Ascending aorta (tissue), 2 donors: ENCODE measurements around the gene ELOVL6. TPM values are rescaled to one million over a fixed set of nuclear protein-coding genes. Genes with fewer than 3 reads are reported as not detected.

ENCODE experiments used
- DNase-seq, 2 donors: peaks; one replicate each; pipeline ENCODE4 v3.0.0-alpha.2; 2019; ENCODE audit warnings: low spot score in 2 of 2
- H3K27ac ChIP-seq, 2 donors: fragments of 200-600 bp; sonication (generic); one replicate each; pipeline ENCODE4 v1.5.1; 2016 to 2017; ENCODE audit warnings: mild to moderate bottlenecking in 1 of 2
- H3K27me3 ChIP-seq: fragments of 200-600 bp; sonication (generic); one replicate; pipeline ENCODE4 v1.5.1; 2017
- H3K36me3 ChIP-seq, 2 donors: fragments of 200-600 bp; sonication (generic); one replicate each; pipeline ENCODE4 v1.5.1; 2016
- H3K4me1 ChIP-seq, 2 donors: fragments of 200-600 bp; sonication (generic); one replicate each; pipeline ENCODE4 v1.5.1; 2016 to 2017; ENCODE audit warnings: mild to moderate bottlenecking in 1 of 2
- H3K4me3 ChIP-seq, 2 donors: fragments of 200-600 bp; sonication (generic); one replicate each; pipeline ENCODE4 v1.5.1; 2016 to 2017; ENCODE audit warnings: mild to moderate bottlenecking in 1 of 2
- H3K9me3 ChIP-seq, 2 donors: fragments of 200-600 bp; sonication (generic); one replicate each; pipeline ENCODE4 v1.5.1; 2016
- intact Hi-C: fragments of 100-400 bp; cut with DNase I; formaldehyde crosslinking; loops from one replicate; pipeline ENCODE4 v1.15.1; 2023
- total RNA-seq: library from RNA; depleted of rRNA; stranded (reverse); fragments of >200 nt; gene quantifications from one replicate; pipeline ENCODE4 v1.1.0, GENCODE V29; 2016
- TF ChIP-seq, protein P1 (sequence below), 3 experiments: fragments of 200-600 bp in 2 of 3; fragments of 450-650 bp in 1 of 3; sonication (generic) in 2 of 3; IDR thresholded peaks; one replicate each; pipeline ENCODE4 v1.5.1; 2016 to 2019; ENCODE audit warnings: antibody characterized with exemption in 3 of 3, mild to moderate bottlenecking in 1 of 3, moderate library complexity in 1 of 3

Gene ELOVL6
- total RNA-seq, 1 donor from 2014 or later, result 0.64 TPM

DNA sequence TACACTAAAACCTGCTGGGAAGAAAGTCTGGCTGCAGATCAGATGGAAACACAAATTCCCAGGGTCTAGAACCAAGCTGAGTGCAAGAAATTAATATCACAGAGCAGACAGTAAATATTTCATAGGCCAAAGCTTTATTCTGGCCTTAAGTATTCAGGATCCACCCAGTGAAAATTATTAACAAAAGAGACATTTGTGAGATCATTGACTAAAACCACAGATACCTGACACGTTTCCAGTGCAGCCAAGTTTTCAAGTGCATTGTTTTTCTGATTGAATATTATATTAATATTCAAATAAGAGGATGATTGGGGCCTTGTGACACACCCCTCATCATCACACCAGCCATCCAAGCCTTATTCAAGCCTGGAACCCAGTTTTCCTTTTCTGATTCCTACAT, 10.3 kb downstream of the ELOVL6 start:
- no peaks in the 10 kb centered on the region for H3K9me3 ChIP-seq
- no peak overlapping the region for H3K4me3 ChIP-seq
- TF ChIP-seq, protein P1, sequence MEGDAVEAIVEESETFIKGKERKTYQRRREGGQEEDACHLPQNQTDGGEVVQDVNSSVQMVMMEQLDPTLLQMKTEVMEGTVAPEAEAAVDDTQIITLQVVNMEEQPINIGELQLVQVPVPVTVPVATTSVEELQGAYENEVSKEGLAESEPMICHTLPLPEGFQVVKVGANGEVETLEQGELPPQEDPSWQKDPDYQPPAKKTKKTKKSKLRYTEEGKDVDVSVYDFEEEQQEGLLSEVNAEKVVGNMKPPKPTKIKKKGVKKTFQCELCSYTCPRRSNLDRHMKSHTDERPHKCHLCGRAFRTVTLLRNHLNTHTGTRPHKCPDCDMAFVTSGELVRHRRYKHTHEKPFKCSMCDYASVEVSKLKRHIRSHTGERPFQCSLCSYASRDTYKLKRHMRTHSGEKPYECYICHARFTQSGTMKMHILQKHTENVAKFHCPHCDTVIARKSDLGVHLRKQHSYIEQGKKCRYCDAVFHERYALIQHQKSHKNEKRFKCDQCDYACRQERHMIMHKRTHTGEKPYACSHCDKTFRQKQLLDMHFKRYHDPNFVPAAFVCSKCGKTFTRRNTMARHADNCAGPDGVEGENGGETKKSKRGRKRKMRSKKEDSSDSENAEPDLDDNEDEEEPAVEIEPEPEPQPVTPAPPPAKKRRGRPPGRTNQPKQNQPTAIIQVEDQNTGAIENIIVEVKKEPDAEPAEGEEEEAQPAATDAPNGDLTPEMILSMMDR (IDR thresholded peaks at IDR 0.05), result no peak
- DNase-seq, result no peak
- H3K4me1 ChIP-seq, result no peaks in the 10 kb centered on the region
- intact Hi-C loops, result no loop called here
- H3K36me3 ChIP-seq, result no peaks in the 10 kb centered on the region
- no peak overlapping the region for H3K27ac ChIP-seq
- no peaks in the 10 kb centered on the region for H3K27me3 ChIP-seq

GRCh38 chr4:110184791-110185155, 13.6 kb downstream of the ELOVL6 start:
- H3K27ac ChIP-seq, result no peak overlapping the region
- no peak for DNase-seq
- intact Hi-C loops, result no loop called here
- no peaks in the 10 kb centered on the region for H3K36me3 ChIP-seq
- H3K9me3 ChIP-seq, result no peaks in the 10 kb centered on the region
- H3K4me3 ChIP-seq, result no peak overlapping the region
- H3K27me3 ChIP-seq, result no peaks in the 10 kb centered on the region
- TF ChIP-seq, protein P1 (IDR thresholded peaks at IDR 0.05), result no peak
- no peaks in the 10 kb centered on the region for H3K4me1 ChIP-seq

GRCh38 chr4:110184140-110184790, 14.2 kb downstream of the ELOVL6 start:
- intact Hi-C loops, result no loop called here
- no peak overlapping the region for H3K27ac ChIP-seq
- TF ChIP-seq, protein P1 (IDR thresholded peaks at IDR 0.05), result no peak
- H3K36me3 ChIP-seq, result no peaks in the 10 kb centered on the region
- H3K4me3 ChIP-seq, result no peak overlapping the region
- no peaks in the 10 kb centered on the region for H3K27me3 ChIP-seq
- H3K4me1 ChIP-seq, result no peaks in the 10 kb centered on the region
- no peak for DNase-seq
- H3K9me3 ChIP-seq, result no peaks in the 10 kb centered on the region

DNA sequence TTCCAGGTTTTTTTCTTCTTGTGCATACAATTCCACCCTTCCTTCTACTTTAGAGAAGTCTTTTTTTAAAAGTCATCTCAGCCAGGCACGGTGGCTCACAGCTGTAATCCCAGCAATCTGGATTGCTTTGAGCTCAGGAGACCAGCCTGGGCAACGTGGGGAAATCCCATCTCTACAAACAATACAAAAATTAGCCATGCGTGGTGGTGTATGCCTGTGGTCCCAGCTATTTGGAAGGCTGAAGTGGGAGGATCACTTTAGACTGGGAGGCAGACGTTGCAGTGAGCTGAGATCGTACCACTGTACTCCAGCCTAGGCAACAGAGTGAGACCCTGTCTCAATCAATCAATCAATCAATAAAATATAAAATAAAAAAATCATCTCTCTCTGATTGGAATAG, 14.8 kb downstream of the ELOVL6 start:
- H3K4me1 ChIP-seq, result no peaks in the 10 kb centered on the region
- DNase-seq, result no peak
- intact Hi-C loops, result no loop called here
- H3K36me3 ChIP-seq, result no peaks in the 10 kb centered on the region
- TF ChIP-seq, protein P1 (IDR thresholded peaks at IDR 0.05), result no peak
- no peaks in the 10 kb centered on the region for H3K9me3 ChIP-seq
- H3K27me3 ChIP-seq, result no peaks in the 10 kb centered on the region
- H3K27ac ChIP-seq, result no peak overlapping the region
- no peak overlapping the region for H3K4me3 ChIP-seq

DNA sequence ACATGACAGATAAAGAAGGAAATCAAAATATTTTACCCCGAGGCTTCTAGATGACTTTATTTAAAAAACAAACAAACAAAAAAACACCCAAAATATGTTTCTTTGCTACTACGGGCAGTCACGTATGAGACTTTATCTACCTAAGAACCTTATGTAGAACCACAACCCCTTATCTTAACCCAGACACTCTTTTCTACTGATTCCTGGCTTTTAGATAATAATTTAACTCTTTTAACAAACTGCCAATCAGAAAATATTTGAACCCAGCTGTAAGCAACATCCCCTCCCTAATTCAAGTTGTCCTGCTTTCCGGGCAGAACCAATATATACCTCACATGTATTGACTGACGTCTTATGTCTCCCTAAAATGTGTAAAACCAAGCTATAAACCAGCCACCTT, 15.4 kb downstream of the ELOVL6 start:
- H3K9me3 ChIP-seq, result no peaks in the 10 kb centered on the region
- no peak overlapping the region for H3K4me3 ChIP-seq
- no peak for DNase-seq
- no peaks in the 10 kb centered on the region for H3K27me3 ChIP-seq
- TF ChIP-seq, protein P1 (IDR thresholded peaks at IDR 0.05), result no peak
- no peak overlapping the region for H3K27ac ChIP-seq
- intact Hi-C loops, result no loop called here
- no peaks in the 10 kb centered on the region for H3K4me1 ChIP-seq
- H3K36me3 ChIP-seq, result no peaks in the 10 kb centered on the region

GRCh38 chr4:110181890-110182289, 16.5 kb downstream of the ELOVL6 start:
- H3K36me3 ChIP-seq, result no peaks in the 10 kb centered on the region
- H3K4me1 ChIP-seq, result no peaks in the 10 kb centered on the region
- intact Hi-C loops, result no loop called here
- no peak for DNase-seq
- TF ChIP-seq, protein P1 (IDR thresholded peaks at IDR 0.05), result no peak
- no peak overlapping the region for H3K27ac ChIP-seq
- no peak overlapping the region for H3K4me3 ChIP-seq
- no peaks in the 10 kb centered on the region for H3K27me3 ChIP-seq
- H3K9me3 ChIP-seq, result no peaks in the 10 kb centered on the region
